Measurements from ENCODE around the gene F11R.
"Not testable (repeated sequence)": the region's sequence is repeated elsewhere in the genome, so short reads cannot be mapped to it uniquely, and the experiment has no call there.

Gene F11R

GRCh38 chr1:161020509-161021164 is at the start of gene F11R:
TSS of gene F11R (minus strand) at chr1:161021152. CDS start at chr1:161021073, 79 bp downstream.
- in situ Hi-C loops (cut with HindIII; ENCODE audit: low sequenced_read_pairs): no loop called here

GRCh38 chr1:161069731-161070270 is 48.8 kb upstream of the F11R start, which contains the start of gene ARHGAP30:
TSS of gene ARHGAP30 (minus strand) at chr1:161069891. CDS start at chr1:161069624, 267 bp downstream.
- in situ Hi-C loops (cut with HindIII; ENCODE audit: low sequenced_read_pairs): no loop called here

GRCh38 chr1:161069241-161069640 is 48.3 kb upstream of the F11R start:
- in situ Hi-C loops (cut with HindIII; ENCODE audit: low sequenced_read_pairs): no loop called here

GRCh38 chr1:161068306-161069234 is 47.6 kb upstream of the F11R start:
- in situ Hi-C loops (cut with HindIII; ENCODE audit: low sequenced_read_pairs): no loop called here

- in situ Hi-C loops (cut with HindIII; ENCODE audit: low sequenced_read_pairs): no loop called here
These were observed 45.7 kb upstream of the F11R start for GRCh38 chr1:161066694-161067093.

GRCh38 chr1:161065681-161066080 is 44.7 kb upstream of the F11R start:
- in situ Hi-C loops (cut with HindIII; ENCODE audit: low sequenced_read_pairs): not testable (repeated sequence)

- in situ Hi-C loops (cut with HindIII; ENCODE audit: low sequenced_read_pairs): not testable (repeated sequence)
These were observed 43.0 kb upstream of the F11R start for GRCh38 chr1:161063936-161064335.

GRCh38 chr1:161061419-161061818 is 40.5 kb upstream of the F11R start:
- in situ Hi-C loops (cut with HindIII; ENCODE audit: low sequenced_read_pairs): no loop called here

GRCh38 chr1:161059293-161059692 is 38.3 kb upstream of the F11R start:
- in situ Hi-C loops (cut with HindIII; ENCODE audit: low sequenced_read_pairs): no loop called here

GRCh38 chr1:161054805-161055204 is 33.9 kb upstream of the F11R start:
- in situ Hi-C loops (cut with HindIII; ENCODE audit: low sequenced_read_pairs): no loop called here

GRCh38 chr1:161054232-161054631 is 33.3 kb upstream of the F11R start:
- in situ Hi-C loops (cut with HindIII; ENCODE audit: low sequenced_read_pairs): no loop called here

- in situ Hi-C loops (cut with HindIII; ENCODE audit: low sequenced_read_pairs): no loop called here
These were observed 31.9 kb upstream of the F11R start for GRCh38 chr1:161052899-161053298.

GRCh38 chr1:161051219-161051618 is 30.3 kb upstream of the F11R start:
- in situ Hi-C loops (cut with HindIII; ENCODE audit: low sequenced_read_pairs): no loop called here

- in situ Hi-C loops (cut with HindIII; ENCODE audit: low sequenced_read_pairs): no loop called here
These were observed 28.2 kb upstream of the F11R start for GRCh38 chr1:161048949-161049722.

GRCh38 chr1:161047436-161048420 is 26.8 kb upstream of the F11R start:
- in situ Hi-C loops (cut with HindIII; ENCODE audit: low sequenced_read_pairs): no loop called here

- in situ Hi-C loops (cut with HindIII; ENCODE audit: low sequenced_read_pairs): no loop called here
These were observed 25.8 kb upstream of the F11R start for GRCh38 chr1:161046605-161047228.

GRCh38 chr1:161045736-161046604 is 25.0 kb upstream of the F11R start, which contains the start of gene USF1:
TSS of gene USF1 (minus strand) at chr1:161045977. CDS start at chr1:161043275, 2,702 bp downstream.
- in situ Hi-C loops (cut with HindIII; ENCODE audit: low sequenced_read_pairs): no loop called here

All from DLD1 (cell line).